ENCODE data around the gene FLYWCH1.

The FLYWCH1 gene

GRCh38 chr16:2970563-2970962, 58.8 kb downstream of the FLYWCH1 start:
- DNase-seq, result peak; percentile 9

GRCh38 chr16:2971134-2971984, 59.6 kb downstream of the FLYWCH1 start:
- no peak for DNase-seq

- no peak for DNase-seq
Observed at GRCh38 chr16:2971985-2972784, 60.5 kb downstream of the FLYWCH1 start.

GRCh38 chr16:2973093-2973492, 61.4 kb downstream of the FLYWCH1 start:
- DNase-seq, result no peak

GRCh38 chr16:2973605-2974318, 62.0 kb downstream of the FLYWCH1 start:
- DNase-seq, result no peak

- DNase-seq, result no peak
Observed at GRCh38 chr16:2974319-2975056, 62.8 kb downstream of the FLYWCH1 start.

GRCh38 chr16:2975161-2975795, 63.5 kb downstream of the FLYWCH1 start:
- DNase-seq, result no peak

GRCh38 chr16:2976201-2976600, 64.5 kb downstream of the FLYWCH1 start:
- no peak for DNase-seq

GRCh38 chr16:2976673-2977072, 64.9 kb downstream of the FLYWCH1 start:
- no peak for DNase-seq

GRCh38 chr16:2977440-2977839, 65.7 kb downstream of the FLYWCH1 start:
- no peak for DNase-seq

GRCh38 chr16:2979669-2980226, 68.0 kb downstream of the FLYWCH1 start:
- DNase-seq, result no peak

GRCh38 chr16:2980227-2981176, 68.8 kb downstream of the FLYWCH1 start, which contains the start of gene PKMYT1:
PKMYT1 (minus strand) TSS chr16:2980446; CDS start chr16:2979657, 789 bp downstream.
- peak; percentile 37 for DNase-seq

- no peak for DNase-seq
Observed at GRCh38 chr16:2981177-2981898, 69.6 kb downstream of the FLYWCH1 start.

GRCh38 chr16:2981899-2982250, 70.1 kb downstream of the FLYWCH1 start:
- no peak for DNase-seq

GRCh38 chr16:2982402-2982801, 70.7 kb downstream of the FLYWCH1 start:
- no peak for DNase-seq

- no peak for DNase-seq
Observed at GRCh38 chr16:2983706-2984136, 72.0 kb downstream of the FLYWCH1 start.

GRCh38 chr16:2985462-2985861, 73.7 kb downstream of the FLYWCH1 start:
- no peak for DNase-seq

GRCh38 chr16:2985893-2986355, 74.2 kb downstream of the FLYWCH1 start:
- no peak for DNase-seq

GRCh38 chr16:2986623-2987188, 75.0 kb downstream of the FLYWCH1 start:
- DNase-seq, result no peak

Measured in NCI-H526 treated with DMSO at 0.1 percent for 48 hours (cell line).